Measurements from ENCODE around the gene CORO1C.

Gene CORO1C

DNA sequence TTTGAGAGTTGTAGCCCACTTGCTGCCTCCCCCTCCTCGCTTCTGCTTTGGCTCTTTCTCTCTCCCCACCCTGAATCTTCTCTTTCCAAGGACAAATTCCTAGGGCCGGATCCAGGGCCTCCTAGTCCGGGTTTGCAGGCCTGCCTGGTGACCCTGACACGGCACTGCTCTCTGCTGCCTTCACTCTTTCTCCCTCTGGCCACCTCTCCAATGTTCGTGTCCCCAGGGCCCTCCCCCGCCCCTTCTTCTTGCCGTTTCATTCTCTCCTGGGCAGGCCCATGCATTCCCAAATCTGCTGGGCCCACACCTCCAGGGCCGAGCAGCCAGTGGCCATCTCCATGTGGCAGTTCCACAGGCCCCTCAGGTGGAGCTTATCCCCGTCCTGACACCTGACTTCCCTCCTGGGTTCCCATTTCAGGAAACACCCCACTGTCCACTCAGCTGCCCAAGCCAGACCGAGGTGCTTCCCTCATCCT is 34.0 kb upstream of the CORO1C start:
- no peaks in the 10 kb centered on the region for H3K9me3 ChIP-seq (ENCODE audit: control extremely low read depth in 1 of 5, control insufficient read depth in 4 of 5, insufficient read depth in 2 of 5, low read depth in 1 of 5, low read length in 4 of 5)
- H3K27me3 ChIP-seq (replicated peaks in 2 of 5; ENCODE audit: control insufficient read depth in 4 of 5, insufficient read depth in 5 of 5, low read length in 4 of 5) = no peaks in the 10 kb centered on the region
- H3K4me3 ChIP-seq (ENCODE audit: control insufficient read depth in 1 of 7, extremely low read depth in 1 of 7, insufficient read depth in 4 of 7, low read depth in 2 of 7, low read length in 6 of 7) = no peak overlapping the region
- 93% methylated on average over 9 of the region's 10 CpGs for WGBS (ENCODE audit: insufficient coverage)
- no peak for DNase-seq
- no peaks in the 10 kb centered on the region for H3K36me3 ChIP-seq (ENCODE audit: control insufficient read depth in 4 of 4, insufficient read depth in 4 of 4, low read length in 3 of 4)
- H3K27ac ChIP-seq (ENCODE audit: insufficient read depth in 1 of 2, low read depth in 1 of 2, low read length in 2 of 2, poor library complexity in 1 of 2, severe bottlenecking in 2 of 2) = no peak overlapping the region
- ChIA-PET POLR2A (no interaction called here), CTCF (interaction anchor here (1.5 to 1.7 kb wide), 3 partner anchors 63 to 100 kb away, joined by 3 read pairs; no protein-coding TSS in a partner anchor)
- peaks cover 0 to 13% (median 10%) of the 10 kb centered on the region in 4 experiments for H3K4me1 ChIP-seq (ENCODE audit: control extremely low read depth in 1 of 4, control insufficient read depth in 4 of 4, insufficient read depth in 4 of 4, low read length in 3 of 4)

GRCh38 chr12:108764540-108765288 is 33.4 kb upstream of the CORO1C start:
- Histone ChIP-seq H3K27me3 (replicated peaks in 2 of 5; ENCODE audit: control insufficient read depth in 4 of 5, insufficient read depth in 5 of 5, low read length in 4 of 5) (no peaks in the 10 kb centered on the region), H3K27ac (ENCODE audit: insufficient read depth in 1 of 2, low read depth in 1 of 2, low read length in 2 of 2, poor library complexity in 1 of 2, severe bottlenecking in 2 of 2) (no peak overlapping the region), H3K36me3 (ENCODE audit: control insufficient read depth in 4 of 4, insufficient read depth in 4 of 4, low read length in 3 of 4) (no peaks in the 10 kb centered on the region), H3K4me1 (ENCODE audit: control extremely low read depth in 1 of 4, control insufficient read depth in 4 of 4, insufficient read depth in 4 of 4, low read length in 3 of 4) (peaks cover 0 to 13% (median 10%) of the 10 kb centered on the region in 4 experiments), H3K4me3 (ENCODE audit: control insufficient read depth in 1 of 7, extremely low read depth in 1 of 7, insufficient read depth in 4 of 7, low read depth in 2 of 7, low read length in 6 of 7) (no peak overlapping the region), H3K9me3 (ENCODE audit: control extremely low read depth in 1 of 5, control insufficient read depth in 4 of 5, insufficient read depth in 2 of 5, low read depth in 1 of 5, low read length in 4 of 5) (no peaks in the 10 kb centered on the region)
- CTCF ChIA-PET = interaction anchor here (1.5 to 1.7 kb wide), 3 partner anchors 62 to 100 kb away, joined by 3 read pairs; no protein-coding TSS in a partner anchor
- POLR2A ChIA-PET = no interaction called here
- no peak for DNase-seq
- WGBS (ENCODE audit: insufficient coverage) = 92% methylated on average over 3 of the region's 7 CpGs

GRCh38 chr12:108761226-108761625 is 29.9 kb upstream of the CORO1C start:
- DNase-seq = no peak
- no peaks in the 10 kb centered on the region for H3K27me3 ChIP-seq (replicated peaks in 2 of 5; ENCODE audit: control insufficient read depth in 4 of 5, insufficient read depth in 5 of 5, low read length in 4 of 5)
- H3K36me3 ChIP-seq (ENCODE audit: control insufficient read depth in 4 of 4, insufficient read depth in 4 of 4, low read length in 3 of 4) = no peaks in the 10 kb centered on the region
- no peak overlapping the region for H3K27ac ChIP-seq (ENCODE audit: insufficient read depth in 1 of 2, low read depth in 1 of 2, low read length in 2 of 2, poor library complexity in 1 of 2, severe bottlenecking in 2 of 2)
- ChIA-PET POLR2A (no interaction called here), CTCF (interaction anchor here (1.3 kb wide), 1 partner anchor 526 kb away, joined by 3 read pairs; no protein-coding TSS in a partner anchor)
- no peaks in the 10 kb centered on the region for H3K9me3 ChIP-seq (ENCODE audit: control extremely low read depth in 1 of 5, control insufficient read depth in 4 of 5, insufficient read depth in 2 of 5, low read depth in 1 of 5, low read length in 4 of 5)
- no peak overlapping the region for H3K4me3 ChIP-seq (ENCODE audit: control insufficient read depth in 1 of 7, extremely low read depth in 1 of 7, insufficient read depth in 4 of 7, low read depth in 2 of 7, low read length in 6 of 7)
- peaks cover 0 to 5% (median 0%) of the 10 kb centered on the region in 4 experiments for H3K4me1 ChIP-seq (ENCODE audit: control extremely low read depth in 1 of 4, control insufficient read depth in 4 of 4, insufficient read depth in 4 of 4, low read length in 3 of 4)
- WGBS (ENCODE audit: insufficient coverage) = 98% methylated on average over 10 of the region's 11 CpGs

DNA sequence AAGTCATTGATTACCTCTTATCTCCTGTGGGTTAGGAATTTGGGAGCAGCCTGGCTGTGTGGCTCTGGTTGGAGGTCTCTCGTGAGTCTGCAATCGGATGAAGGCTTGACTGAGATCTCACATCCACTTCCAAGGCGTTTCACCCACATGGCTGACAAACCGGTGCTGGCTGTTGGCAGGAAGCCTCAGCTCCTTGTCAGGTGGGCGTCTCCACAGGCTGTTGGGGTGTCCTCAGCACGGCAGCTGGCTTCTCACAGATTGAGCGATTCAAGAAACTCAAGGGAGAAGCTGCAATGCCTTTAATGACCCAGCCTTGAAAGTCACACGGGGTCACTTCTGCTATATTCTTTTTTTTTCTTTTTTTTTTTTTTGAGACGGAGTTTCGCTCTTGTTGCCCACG is 28.6 kb upstream of the CORO1C start:
- POLR2A ChIA-PET = no interaction called here
- 89% methylated on average over 7 of the region's 11 CpGs for WGBS (ENCODE audit: insufficient coverage)
- Histone ChIP-seq H3K27ac (ENCODE audit: insufficient read depth in 1 of 2, low read depth in 1 of 2, low read length in 2 of 2, poor library complexity in 1 of 2, severe bottlenecking in 2 of 2) (no peak overlapping the region), H3K36me3 (ENCODE audit: control insufficient read depth in 4 of 4, insufficient read depth in 4 of 4, low read length in 3 of 4) (no peaks in the 10 kb centered on the region), H3K4me1 (ENCODE audit: control extremely low read depth in 1 of 4, control insufficient read depth in 4 of 4, insufficient read depth in 4 of 4, low read length in 3 of 4) (peaks cover 0 to 5% (median 0%) of the 10 kb centered on the region in 4 experiments), H3K4me3 (ENCODE audit: control insufficient read depth in 1 of 7, extremely low read depth in 1 of 7, insufficient read depth in 4 of 7, low read depth in 2 of 7, low read length in 6 of 7) (no peak overlapping the region), H3K27me3 (replicated peaks in 2 of 5; ENCODE audit: control insufficient read depth in 4 of 5, insufficient read depth in 5 of 5, low read length in 4 of 5) (no peaks in the 10 kb centered on the region), H3K9me3 (ENCODE audit: control extremely low read depth in 1 of 5, control insufficient read depth in 4 of 5, insufficient read depth in 2 of 5, low read depth in 1 of 5, low read length in 4 of 5) (no peaks in the 10 kb centered on the region)
- CTCF ChIA-PET = no interaction called here
- no peak for DNase-seq

- Histone ChIP-seq H3K27me3 (replicated peaks in 2 of 5; ENCODE audit: control insufficient read depth in 4 of 5, insufficient read depth in 5 of 5, low read length in 4 of 5) (no peaks in the 10 kb centered on the region), H3K4me3 (ENCODE audit: control insufficient read depth in 1 of 7, extremely low read depth in 1 of 7, insufficient read depth in 4 of 7, low read depth in 2 of 7, low read length in 6 of 7) (no peak overlapping the region), H3K27ac (ENCODE audit: insufficient read depth in 1 of 2, low read depth in 1 of 2, low read length in 2 of 2, poor library complexity in 1 of 2, severe bottlenecking in 2 of 2) (no peak overlapping the region), H3K4me1 (ENCODE audit: control extremely low read depth in 1 of 4, control insufficient read depth in 4 of 4, insufficient read depth in 4 of 4, low read length in 3 of 4) (peaks cover 0 to 5% (median 0%) of the 10 kb centered on the region in 4 experiments), H3K9me3 (ENCODE audit: control extremely low read depth in 1 of 5, control insufficient read depth in 4 of 5, insufficient read depth in 2 of 5, low read depth in 1 of 5, low read length in 4 of 5) (no peaks in the 10 kb centered on the region), H3K36me3 (ENCODE audit: control insufficient read depth in 4 of 4, insufficient read depth in 4 of 4, low read length in 3 of 4) (no peaks in the 10 kb centered on the region)
- peak in 2 of 3 donors; percentile 51 to 66 for DNase-seq
- ChIA-PET POLR2A (interaction anchor here (0.6 kb wide), 1 partner anchor 22 kb away, joined by 3 read pairs; no protein-coding TSS in a partner anchor), CTCF (interaction anchor here (2.6 kb wide), 1 partner anchor 10 kb away, joined by 9 read pairs; no protein-coding TSS in a partner anchor)
- 100% methylated on average over 1 of the region's 2 CpGs for WGBS (ENCODE audit: insufficient coverage)
Measured at GRCh38 chr12:108757856-108758255, 26.5 kb upstream of the CORO1C start.

- H3K36me3 ChIP-seq (ENCODE audit: control insufficient read depth in 4 of 4, insufficient read depth in 4 of 4, low read length in 3 of 4) = no peaks in the 10 kb centered on the region
- H3K27ac ChIP-seq (ENCODE audit: insufficient read depth in 1 of 2, low read depth in 1 of 2, low read length in 2 of 2, poor library complexity in 1 of 2, severe bottlenecking in 2 of 2) = no peak overlapping the region
- no peak for DNase-seq
- CTCF ChIA-PET = interaction anchor here (1.6 kb wide), 1 partner anchor 24 kb away, joined by 3 read pairs; no protein-coding TSS in a partner anchor
- no peaks in the 10 kb centered on the region for H3K27me3 ChIP-seq (replicated peaks in 2 of 5; ENCODE audit: control insufficient read depth in 4 of 5, insufficient read depth in 5 of 5, low read length in 4 of 5)
- H3K4me1 ChIP-seq (ENCODE audit: control extremely low read depth in 1 of 4, control insufficient read depth in 4 of 4, insufficient read depth in 4 of 4, low read length in 3 of 4) = peaks cover 0 to 5% (median 0%) of the 10 kb centered on the region in 4 experiments
- no peaks in the 10 kb centered on the region for H3K9me3 ChIP-seq (ENCODE audit: control extremely low read depth in 1 of 5, control insufficient read depth in 4 of 5, insufficient read depth in 2 of 5, low read depth in 1 of 5, low read length in 4 of 5)
- POLR2A ChIA-PET = no interaction called here
- H3K4me3 ChIP-seq (ENCODE audit: control insufficient read depth in 1 of 7, extremely low read depth in 1 of 7, insufficient read depth in 4 of 7, low read depth in 2 of 7, low read length in 6 of 7) = no peak overlapping the region
- WGBS (ENCODE audit: insufficient coverage) = 93% methylated on average over 3 of the region's 6 CpGs
Measured at GRCh38 chr12:108756421-108756820, 25.1 kb upstream of the CORO1C start.

DNA sequence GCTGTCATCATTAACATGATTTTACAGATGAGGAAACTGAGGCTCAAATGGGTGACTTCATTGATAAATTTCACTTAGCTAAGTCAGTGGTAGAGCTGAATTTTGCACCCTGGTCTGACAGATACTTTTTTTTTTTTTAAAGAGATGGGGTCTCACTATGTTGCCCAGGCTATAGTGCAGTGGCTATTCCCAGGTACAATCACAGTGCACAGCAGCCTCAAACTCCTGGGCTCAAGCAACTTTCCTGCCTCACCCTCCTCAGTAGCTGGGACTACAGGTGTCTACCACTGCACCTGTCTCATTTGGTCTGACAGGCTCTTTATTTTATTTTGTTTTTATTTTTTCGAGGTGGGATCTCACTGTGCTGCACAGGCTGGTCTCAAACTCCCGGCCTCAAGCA is 24.2 kb upstream of the CORO1C start:
- 100% methylated on average over 2 of the region's 2 CpGs for WGBS (ENCODE audit: insufficient coverage)
- H3K36me3 ChIP-seq (ENCODE audit: control insufficient read depth in 4 of 4, insufficient read depth in 4 of 4, low read length in 3 of 4) = no peaks in the 10 kb centered on the region
- H3K27me3 ChIP-seq (replicated peaks in 2 of 5; ENCODE audit: control insufficient read depth in 4 of 5, insufficient read depth in 5 of 5, low read length in 4 of 5) = no peaks in the 10 kb centered on the region
- no peak for DNase-seq
- H3K9me3 ChIP-seq (ENCODE audit: control extremely low read depth in 1 of 5, control insufficient read depth in 4 of 5, insufficient read depth in 2 of 5, low read depth in 1 of 5, low read length in 4 of 5) = no peaks in the 10 kb centered on the region
- H3K4me1 ChIP-seq (ENCODE audit: control extremely low read depth in 1 of 4, control insufficient read depth in 4 of 4, insufficient read depth in 4 of 4, low read length in 3 of 4) = peaks cover 0 to 5% (median 0%) of the 10 kb centered on the region in 4 experiments
- ChIA-PET POLR2A (no interaction called here), CTCF (interaction anchor here (0.8 to 1.6 kb wide), 2 partner anchors 23 to 25 kb away, joined by 3 to 4 read pairs; no protein-coding TSS in a partner anchor)
- H3K27ac ChIP-seq (ENCODE audit: insufficient read depth in 1 of 2, low read depth in 1 of 2, low read length in 2 of 2, poor library complexity in 1 of 2, severe bottlenecking in 2 of 2) = no peak overlapping the region
- H3K4me3 ChIP-seq (ENCODE audit: control insufficient read depth in 1 of 7, extremely low read depth in 1 of 7, insufficient read depth in 4 of 7, low read depth in 2 of 7, low read length in 6 of 7) = no peak overlapping the region
